ENCODE results near the gene NABP1.

DNA sequence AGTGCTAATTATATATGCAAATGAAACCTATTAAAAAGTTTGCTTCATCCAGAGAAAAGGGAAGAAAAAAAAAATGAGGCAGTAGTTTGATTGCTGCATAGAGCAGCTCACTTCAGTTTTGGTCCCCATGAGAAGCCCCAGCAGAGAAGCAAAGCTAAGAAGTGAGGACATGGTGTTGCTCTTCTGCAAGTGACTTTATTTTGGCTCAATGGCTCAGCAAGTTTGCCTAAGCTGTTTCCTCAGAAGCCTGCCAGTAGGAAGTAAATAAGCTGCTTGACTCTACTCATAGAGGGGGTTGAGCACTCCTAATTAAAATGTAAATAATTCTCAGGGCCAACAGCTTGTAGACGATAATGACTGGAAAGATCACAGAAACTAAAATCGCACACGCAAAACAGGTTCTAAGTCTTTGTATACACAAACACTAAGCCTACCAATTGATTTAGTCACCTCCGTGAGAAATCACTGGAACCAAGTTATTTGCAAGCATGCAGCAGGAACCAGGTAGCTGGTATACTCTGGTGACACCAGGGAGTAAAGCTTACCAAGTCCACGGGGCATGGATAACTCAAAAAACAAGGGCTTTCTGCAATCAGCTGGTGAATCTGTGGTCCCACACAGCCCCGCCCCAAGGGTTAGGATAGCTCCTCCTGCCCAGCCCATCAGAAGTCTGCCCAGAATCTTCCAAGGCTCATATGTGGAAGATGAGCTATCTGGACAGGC lies 39.7 kb upstream of the NABP1 start:
- no peak for TF ChIP-seq EZH2phosphoT487 (IDR thresholded peaks at IDR 0.05; ENCODE audit: borderline replicate concordance, low read depth, low read length)
- TF ChIP-seq, protein P1, sequence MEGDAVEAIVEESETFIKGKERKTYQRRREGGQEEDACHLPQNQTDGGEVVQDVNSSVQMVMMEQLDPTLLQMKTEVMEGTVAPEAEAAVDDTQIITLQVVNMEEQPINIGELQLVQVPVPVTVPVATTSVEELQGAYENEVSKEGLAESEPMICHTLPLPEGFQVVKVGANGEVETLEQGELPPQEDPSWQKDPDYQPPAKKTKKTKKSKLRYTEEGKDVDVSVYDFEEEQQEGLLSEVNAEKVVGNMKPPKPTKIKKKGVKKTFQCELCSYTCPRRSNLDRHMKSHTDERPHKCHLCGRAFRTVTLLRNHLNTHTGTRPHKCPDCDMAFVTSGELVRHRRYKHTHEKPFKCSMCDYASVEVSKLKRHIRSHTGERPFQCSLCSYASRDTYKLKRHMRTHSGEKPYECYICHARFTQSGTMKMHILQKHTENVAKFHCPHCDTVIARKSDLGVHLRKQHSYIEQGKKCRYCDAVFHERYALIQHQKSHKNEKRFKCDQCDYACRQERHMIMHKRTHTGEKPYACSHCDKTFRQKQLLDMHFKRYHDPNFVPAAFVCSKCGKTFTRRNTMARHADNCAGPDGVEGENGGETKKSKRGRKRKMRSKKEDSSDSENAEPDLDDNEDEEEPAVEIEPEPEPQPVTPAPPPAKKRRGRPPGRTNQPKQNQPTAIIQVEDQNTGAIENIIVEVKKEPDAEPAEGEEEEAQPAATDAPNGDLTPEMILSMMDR (conservative IDR thresholded peaks at IDR 0.05; ENCODE audit: low read length), result no peak
